Mesothelial cell of epicardium (in vitro differentiated cells): ENCODE results near the gene GCLM. TPM values are rescaled to one million over a fixed set of nuclear protein-coding genes. Genes with fewer than 3 reads are reported as not detected.
A peak's percentile ranks its signal among the peaks of the same experiment; 100 is the strongest.

ENCODE experiments used
- DNase-seq, 2 experiments: peaks; one replicate each; pipeline ENCODE4 v3.0.0; 2021; ENCODE audit warnings: low spot score in 2 of 2; ENCODE audit not compliant: unreplicated experiment in 2 of 2
- H3K27ac Mint-ChIP-seq: 2 replicates; pipeline ENCODE4 v1.8.0; 2021; ENCODE audit warnings: mixed read lengths
- H3K27me3 Mint-ChIP-seq: 2 replicates; pipeline ENCODE4 v1.8.0; 2021; ENCODE audit warnings: low read depth, mixed read lengths
- H3K36me3 Mint-ChIP-seq: 2 replicates; pipeline ENCODE4 v1.8.0; 2021; ENCODE audit warnings: mixed read lengths
- H3K4me1 Mint-ChIP-seq: 2 replicates; pipeline ENCODE4 v1.8.0; 2021; ENCODE audit warnings: mixed read lengths
- H3K4me3 Mint-ChIP-seq: 2 replicates; pipeline ENCODE4 v1.8.0; 2021; ENCODE audit warnings: mild to moderate bottlenecking, moderate library complexity, mixed read lengths
- H3K9me3 Mint-ChIP-seq: 2 replicates; pipeline ENCODE4 v1.8.0; 2021; ENCODE audit warnings: mixed read lengths
- CTCF ChIP-seq: fragments of 200-600 bp; sonication (generic); IDR thresholded peaks from one replicate; pipeline ENCODE4 v1.5.0; 2021; ENCODE audit warnings: antibody characterized with exemption; ENCODE audit not compliant: unreplicated experiment
- total RNA-seq: library from RNA; stranded (reverse); gene quantifications from 3 replicates; pipeline ENCODE4 v1.2.1, GENCODE V29; 2021

GCLM gene
- total RNA-seq, 1 donor from 2014 or later = 8.9 TPM

- peaks cover 18% of the 10 kb centered on the region for H3K4me1 Mint-ChIP-seq
- DNase-seq = no peak
- H3K4me3 Mint-ChIP-seq = no peak overlapping the region
- TF ChIP-seq CTCF = no peak
- no peak overlapping the region for H3K27ac Mint-ChIP-seq
- peaks cover 5% of the 10 kb centered on the region for H3K36me3 Mint-ChIP-seq
- no peaks in the 10 kb centered on the region for H3K27me3 Mint-ChIP-seq
- no peaks in the 10 kb centered on the region for H3K9me3 Mint-ChIP-seq
Measured at GRCh38 chr1:93882269-93882668, 27.0 kb downstream of the GCLM start.

- Mint-ChIP-seq H3K27ac (peak overlapping the region; percentile 28), H3K9me3 (no peaks in the 10 kb centered on the region), H3K4me3 (no peak overlapping the region), H3K27me3 (no peaks in the 10 kb centered on the region), H3K36me3 (peaks cover 12% of the 10 kb centered on the region), H3K4me1 (peaks cover 28% of the 10 kb centered on the region)
- no peak for TF ChIP-seq CTCF
- DNase-seq = no peak
Measured at GRCh38 chr1:93880731-93881130, 28.5 kb downstream of the GCLM start.

- Mint-ChIP-seq H3K27me3 (no peaks in the 10 kb centered on the region), H3K9me3 (no peaks in the 10 kb centered on the region), H3K27ac (peak within 1 kb of the TSS; percentile 98), H3K36me3 (peaks cover 20% of the 10 kb centered on the region), H3K4me1 (peaks cover 28% of the 10 kb centered on the region), H3K4me3 (peak within 1 kb of the TSS; percentile 97)
- peak; percentile 71 to 85 for DNase-seq
- no peak for TF ChIP-seq CTCF
Measured at GRCh38 chr1:93878889-93879586, 30.2 kb downstream of the GCLM start, which contains the start of gene DNTTIP2. TSS of gene DNTTIP2 (minus strand) at chr1:93879206. CDS start at chr1:93879148, 58 bp downstream.

- H3K4me3 Mint-ChIP-seq = peak overlapping the region; percentile 97
- no peak for TF ChIP-seq CTCF
- peaks cover 28% of the 10 kb centered on the region for H3K4me1 Mint-ChIP-seq
- H3K9me3 Mint-ChIP-seq = no peaks in the 10 kb centered on the region
- no peak for DNase-seq
- H3K36me3 Mint-ChIP-seq = peaks cover 23% of the 10 kb centered on the region
- peak overlapping the region; percentile 98 for H3K27ac Mint-ChIP-seq
- no peaks in the 10 kb centered on the region for H3K27me3 Mint-ChIP-seq
Measured at GRCh38 chr1:93878501-93878888, 30.7 kb downstream of the GCLM start.

GRCh38 chr1:93877529-93877928 is 31.7 kb downstream of the GCLM start:
- Mint-ChIP-seq H3K4me1 (peaks cover 27% of the 10 kb centered on the region), H3K36me3 (peaks cover 18% of the 10 kb centered on the region), H3K27ac (no peak overlapping the region), H3K9me3 (no peaks in the 10 kb centered on the region), H3K27me3 (no peaks in the 10 kb centered on the region), H3K4me3 (peak overlapping the region; percentile 97)
- no peak for TF ChIP-seq CTCF
- DNase-seq = no peak
